Measurements from ENCODE around the gene CELSR1.

CELSR1 gene

DNA sequence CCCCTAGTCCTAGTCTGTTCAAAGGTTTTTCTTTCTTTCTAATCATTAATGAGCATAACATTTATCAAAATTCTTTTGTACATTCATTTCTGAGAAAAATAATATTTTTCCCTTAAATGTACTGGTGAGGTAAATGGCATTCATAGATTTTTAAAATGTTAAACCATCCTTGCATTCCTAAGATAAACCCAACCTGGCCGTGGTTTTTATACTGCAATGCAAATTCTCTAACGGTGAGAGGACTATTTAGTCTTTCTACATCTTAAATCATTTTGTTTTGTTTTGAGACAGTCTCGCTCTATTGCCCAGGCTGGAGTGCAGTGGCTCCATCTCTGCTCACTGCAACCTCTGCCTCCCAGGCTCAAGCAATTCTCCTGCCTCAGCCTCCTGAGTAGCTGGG is 161.3 kb downstream of the CELSR1 start:
- no peak for DNase-seq (ENCODE audit: low read depth)

DNA sequence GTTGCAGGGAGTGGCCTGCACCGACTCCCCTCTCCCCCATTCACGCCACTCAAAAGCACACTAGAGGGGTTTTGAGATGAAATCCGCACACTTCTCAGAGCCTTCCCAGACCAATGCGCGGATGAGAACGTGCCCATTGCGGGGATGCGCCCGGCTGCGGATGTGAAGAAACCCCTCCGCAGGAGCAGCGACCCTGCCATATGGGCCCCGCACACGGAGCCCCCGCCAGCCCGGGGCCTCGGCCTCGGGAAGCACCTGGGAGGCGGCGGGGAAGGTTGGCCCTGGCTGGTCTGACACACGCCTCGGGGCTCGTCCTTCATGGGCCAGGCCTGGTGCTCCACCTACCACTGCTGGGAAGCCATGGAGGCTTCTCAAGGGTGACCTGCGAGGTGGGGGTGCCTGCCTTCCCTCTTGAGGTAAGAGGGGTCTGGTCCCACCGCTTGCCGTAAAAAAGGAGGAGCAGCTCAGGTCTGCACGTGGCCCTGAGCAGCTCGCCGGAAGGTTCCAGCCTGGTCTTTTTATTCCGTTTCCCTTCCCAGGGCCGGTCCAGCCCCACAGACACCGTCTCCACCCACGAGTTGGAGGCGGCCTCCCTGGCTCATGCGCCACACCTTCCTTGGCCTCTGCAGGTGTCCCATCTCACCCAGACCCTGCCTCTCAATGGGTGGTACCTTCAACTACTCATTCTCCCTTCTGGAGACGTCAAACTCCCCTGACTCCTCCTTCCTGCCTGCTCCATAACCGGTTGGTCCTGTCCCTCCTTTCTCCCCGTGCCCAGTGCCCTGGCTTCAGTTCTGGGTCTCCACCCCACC is 162.6 kb downstream of the CELSR1 start:
- no peak for DNase-seq (ENCODE audit: low read depth)

- DNase-seq (ENCODE audit: low read depth) = no peak
These were observed 163.3 kb downstream of the CELSR1 start for GRCh38 chr22:46373921-46374662.

DNA sequence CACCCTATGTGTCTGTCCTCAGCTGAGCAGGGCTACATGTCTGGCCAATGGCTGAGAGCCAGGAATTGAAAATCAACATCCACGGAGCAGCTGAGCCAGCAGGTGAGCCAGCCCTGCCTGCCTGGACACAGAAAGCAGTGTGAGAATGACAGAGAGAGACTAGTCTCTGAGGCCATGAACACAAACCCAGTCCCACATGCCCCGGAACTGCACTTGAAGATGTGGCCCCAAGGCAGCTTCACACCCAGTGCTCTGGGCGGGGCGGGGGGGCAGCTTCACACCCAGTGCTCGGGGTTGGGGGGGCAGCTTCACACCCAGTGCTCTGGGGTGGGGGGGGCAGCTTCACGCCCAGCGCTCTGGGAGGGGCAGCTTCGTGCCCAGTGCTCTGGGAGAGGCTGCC is 164.3 kb downstream of the CELSR1 start:
- DNase-seq (ENCODE audit: low read depth) = no peak

- DNase-seq (ENCODE audit: low read depth) = no peak
These were observed 164.7 kb downstream of the CELSR1 start for GRCh38 chr22:46372686-46373085.

- DNase-seq (ENCODE audit: low read depth) = no peak
These were observed 165.7 kb downstream of the CELSR1 start for GRCh38 chr22:46371623-46372226.

GRCh38 chr22:46370584-46371291 is 166.7 kb downstream of the CELSR1 start:
- no peak for DNase-seq (ENCODE audit: low read depth)

DNA sequence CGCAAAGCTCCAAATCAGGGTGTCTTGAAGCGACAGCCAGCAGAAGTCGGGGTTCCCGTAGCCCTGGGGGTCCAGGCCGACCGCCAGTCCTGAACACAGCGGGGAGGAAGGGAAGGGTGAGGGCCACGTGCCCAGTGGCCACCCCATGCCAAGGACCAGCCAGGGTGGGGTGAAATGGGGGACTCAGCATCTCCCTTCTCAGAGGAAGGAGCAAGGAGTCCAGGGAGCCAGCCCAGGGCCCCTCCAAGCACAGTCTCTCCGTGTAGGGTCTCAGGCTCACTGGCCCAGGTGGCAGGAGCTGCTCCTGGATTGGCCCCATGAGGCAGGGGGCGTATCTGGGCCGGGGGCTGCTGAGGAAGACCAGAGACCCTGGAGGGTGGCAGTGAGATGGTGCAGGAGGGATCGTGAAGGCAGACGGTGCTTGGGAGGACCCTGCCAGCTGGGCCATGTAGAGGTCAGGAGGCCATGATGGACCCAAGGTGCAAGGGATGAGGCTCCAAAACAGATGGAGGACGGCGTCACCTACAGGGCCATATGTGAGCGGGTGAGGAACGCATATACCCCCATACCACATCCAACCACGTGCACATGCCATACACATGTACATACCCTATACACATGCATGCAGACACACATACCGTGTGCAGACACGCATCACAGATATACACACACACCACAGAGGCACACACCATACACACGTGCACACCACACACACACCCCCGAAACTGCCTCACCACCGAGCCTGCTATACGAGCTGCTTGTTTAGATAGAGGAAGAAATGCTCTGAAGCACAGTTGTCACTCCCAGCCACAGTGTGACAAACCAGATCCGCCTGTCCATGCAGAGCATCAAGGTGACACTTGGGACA is 167.5 kb downstream of the CELSR1 start:
- DNase-seq (ENCODE audit: low read depth) = no peak

DNA sequence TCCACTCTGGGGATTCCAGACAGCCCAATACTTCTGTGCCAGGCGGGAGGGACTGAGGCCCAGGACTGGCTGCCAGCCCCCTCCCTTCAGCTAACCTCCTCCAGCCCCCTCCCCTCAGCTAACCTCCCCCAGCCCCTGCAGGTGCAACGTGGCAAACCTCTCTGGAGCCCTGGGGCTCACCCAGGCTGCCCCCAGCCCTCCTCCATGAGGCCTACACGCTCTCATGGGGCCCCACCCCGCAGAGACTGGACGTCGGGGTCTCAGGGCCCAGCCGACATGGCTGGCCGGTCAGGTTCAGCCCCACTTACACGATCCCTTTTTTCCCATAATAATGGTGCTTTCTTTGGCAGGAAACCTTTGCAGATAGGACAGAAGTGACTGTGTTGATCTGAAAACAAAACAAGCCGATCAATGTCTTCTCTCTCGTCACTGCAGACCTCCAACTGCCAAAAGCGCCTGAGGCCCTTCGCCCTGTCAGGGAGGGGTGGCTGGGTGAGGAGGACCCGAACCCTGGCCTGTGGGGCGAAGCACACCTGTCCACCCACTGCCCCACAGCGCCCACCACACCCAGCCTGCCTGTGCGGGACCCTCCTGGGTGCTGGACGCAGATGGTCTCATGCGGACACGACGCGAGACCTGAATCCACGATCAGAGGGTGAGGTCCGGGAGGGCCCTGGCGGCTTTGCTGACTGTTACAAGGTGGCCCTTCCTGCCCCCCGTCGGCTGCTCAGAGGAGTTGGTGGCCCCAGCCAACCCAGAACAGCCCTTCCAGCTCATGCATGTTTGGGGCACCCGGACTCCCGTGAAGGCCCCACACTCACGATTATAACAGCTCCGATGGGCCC is 168.3 kb downstream of the CELSR1 start:
- DNase-seq (ENCODE audit: low read depth) = no peak

DNA sequence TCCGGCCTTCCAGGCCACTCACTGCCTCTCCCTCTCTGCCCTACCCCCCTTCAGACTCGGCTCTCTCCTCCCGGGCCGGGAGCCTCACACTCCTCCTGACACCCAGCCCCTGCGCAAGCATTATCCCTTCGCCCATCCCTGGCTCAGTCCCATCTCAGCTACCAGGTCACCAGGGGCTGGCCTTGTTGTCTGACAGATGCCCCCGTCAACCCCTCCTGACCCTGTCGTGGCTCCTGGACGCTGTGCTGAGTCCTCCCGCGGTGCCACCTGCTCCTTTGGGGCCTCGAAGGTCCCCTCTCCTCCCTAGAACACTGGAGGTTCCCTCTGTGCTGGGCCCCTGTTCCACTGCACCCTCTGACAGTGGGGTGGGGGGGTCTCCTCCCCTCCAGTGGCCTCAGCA is 169.0 kb downstream of the CELSR1 start:
- DNase-seq (ENCODE audit: low read depth) = no peak

GRCh38 chr22:46367707-46368191 is 169.7 kb downstream of the CELSR1 start:
- peak; percentile 45 for DNase-seq (ENCODE audit: low read depth)

- no peak for DNase-seq (ENCODE audit: low read depth)
These were observed 170.4 kb downstream of the CELSR1 start for GRCh38 chr22:46366801-46367706.

GRCh38 chr22:46366327-46366731 is 171.1 kb downstream of the CELSR1 start:
- DNase-seq (ENCODE audit: low read depth) = no peak

DNA sequence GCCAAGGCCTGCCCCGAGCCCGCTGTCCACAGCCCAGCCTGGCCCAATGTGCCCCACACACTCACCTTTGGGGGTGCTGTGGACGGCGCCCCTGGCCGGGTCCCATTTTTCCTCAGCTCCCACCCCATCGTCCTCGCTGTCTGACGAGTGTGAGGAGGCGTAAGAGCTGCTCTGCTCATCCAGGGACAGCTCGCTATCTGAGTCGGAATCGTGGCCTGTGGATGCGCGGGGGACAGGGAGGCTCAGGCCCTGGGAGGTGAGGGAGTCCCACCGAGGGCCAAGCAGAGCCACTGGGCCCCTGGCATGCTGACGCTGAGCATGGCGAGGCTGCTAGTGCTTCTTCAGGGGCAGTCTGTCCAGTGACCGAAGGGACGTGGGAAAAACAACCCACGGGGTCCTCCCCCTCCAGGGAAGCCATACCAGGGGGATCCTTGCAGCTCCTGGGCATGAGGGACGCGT is 172.2 kb downstream of the CELSR1 start:
- no peak for DNase-seq (ENCODE audit: low read depth)

GRCh38 chr22:46364341-46365165 is 172.9 kb downstream of the CELSR1 start:
- DNase-seq (ENCODE audit: low read depth) = no peak

GRCh38 chr22:46363611-46364321 is 173.7 kb downstream of the CELSR1 start:
- DNase-seq (ENCODE audit: low read depth) = no peak

GRCh38 chr22:46362934-46363515 is 174.4 kb downstream of the CELSR1 start:
- no peak for DNase-seq (ENCODE audit: low read depth)

Measured in stimulated activated CD8-positive, alpha-beta memory T cell treated with anti-CD3 and anti-CD28 coated beads, Interleukin-7, amount 100 ng/mL, for 24 hours (primary cell).